Effector memory CD8-positive, alpha-beta T cell (primary cell): ENCODE measurements around the gene CXCR6.

Experiments used
- ATAC-seq: fragments of 150-1000 bp; cut with Tn5 transposase; replicated peaks from 2 replicates; pipeline ENCODE4 v1.10.0; 2021; ENCODE audit warnings: mild to moderate bottlenecking, moderate library complexity
- DNase-seq, 3 experiments: peaks; one replicate each; pipeline ENCODE4 v3.0.0; 2021
- H3K27ac Mint-ChIP-seq, 2 donors: one replicate each; pipeline ENCODE4 v1.8.0; 2022; ENCODE audit warnings: mild to moderate bottlenecking in 2 of 2, mixed read lengths in 2 of 2, moderate library complexity in 2 of 2
- H3K27me3 Mint-ChIP-seq, 2 donors: one replicate each; pipeline ENCODE4 v1.8.0; 2022; ENCODE audit warnings: mixed read lengths in 2 of 2
- H3K36me3 Mint-ChIP-seq: one replicate; pipeline ENCODE4 v1.8.0; 2022; ENCODE audit warnings: mild to moderate bottlenecking, moderate library complexity, mixed read lengths; ENCODE audit not compliant: insufficient read depth
- H3K4me1 Mint-ChIP-seq, 2 donors: one replicate each; pipeline ENCODE4 v1.8.0; 2022; ENCODE audit warnings: low read depth in 2 of 2, mixed read lengths in 2 of 2
- H3K4me3 Mint-ChIP-seq, 2 donors: one replicate each; pipeline ENCODE4 v1.8.0; 2022; ENCODE audit warnings: mild to moderate bottlenecking in 2 of 2, mixed read lengths in 2 of 2, moderate library complexity in 2 of 2
- H3K9me3 Mint-ChIP-seq, 2 donors: one replicate each; pipeline ENCODE4 v1.8.0; 2022; ENCODE audit warnings: mixed read lengths in 2 of 2

The CXCR6 gene

GRCh38 chr3:45946875-45947274 is 3.6 kb downstream of the CXCR6 start:
- Mint-ChIP-seq H3K27me3 (no peaks in the 10 kb centered on the region), H3K27ac (peak overlapping the region; percentile 86 to 92)

GRCh38 chr3:45947361-45947760 is 4.1 kb downstream of the CXCR6 start:
- H3K4me1 Mint-ChIP-seq: peaks cover 87 to 93% of the 10 kb centered on the region in 2 donors
- H3K4me3 Mint-ChIP-seq: peak overlapping the region; percentile 60 to 87
- ATAC-seq: no peak
- no peaks in the 10 kb centered on the region for H3K9me3 Mint-ChIP-seq
- H3K27me3 Mint-ChIP-seq: no peaks in the 10 kb centered on the region
- DNase-seq: no peak
- H3K27ac Mint-ChIP-seq: peak overlapping the region; percentile 86 to 92
- H3K36me3 Mint-ChIP-seq: peaks cover 75% of the 10 kb centered on the region

More at GRCh38 chr3:45946875-45947274, 3.6 kb downstream of the CXCR6 start:
- Mint-ChIP-seq H3K4me3 (peak overlapping the region; percentile 76 to 87), H3K36me3 (peaks cover 71% of the 10 kb centered on the region), H3K4me1 (peaks cover 88 to 93% of the 10 kb centered on the region in 2 donors), H3K9me3 (no peaks in the 10 kb centered on the region)
- no peak for DNase-seq
- no peak for ATAC-seq

- Mint-ChIP-seq H3K9me3 (no peaks in the 10 kb centered on the region), H3K4me3 (peak overlapping the region; percentile 47 to 87), H3K27me3 (no peaks in the 10 kb centered on the region), H3K36me3 (peaks cover 81% of the 10 kb centered on the region), H3K4me1 (peaks cover 87 to 92% of the 10 kb centered on the region in 2 donors), H3K27ac (peak overlapping the region; percentile 86 to 92)
- ATAC-seq (no peak), DNase-seq (no peak)
Measured at GRCh38 chr3:45948311-45948781, 5.1 kb downstream of the CXCR6 start.

- Mint-ChIP-seq H3K4me3 (peak overlapping the region; percentile 61 to 87), H3K4me1 (peaks cover 84 to 89% of the 10 kb centered on the region in 2 donors), H3K27ac (peak overlapping the region; percentile 86 to 92), H3K36me3 (peaks cover 87% of the 10 kb centered on the region), H3K27me3 (no peaks in the 10 kb centered on the region), H3K9me3 (no peaks in the 10 kb centered on the region)
- DNase-seq: no peak
- ATAC-seq: no peak
Measured at GRCh38 chr3:45948881-45949280, 5.6 kb downstream of the CXCR6 start.

GRCh38 chr3:45949432-45949831 is 6.2 kb downstream of the CXCR6 start:
- H3K27me3 Mint-ChIP-seq: no peaks in the 10 kb centered on the region
- ATAC-seq (no peak), DNase-seq (no peak)
- peak overlapping the region; percentile 86 to 92 for H3K27ac Mint-ChIP-seq
- peaks cover 88 to 91% of the 10 kb centered on the region in 2 donors for H3K4me1 Mint-ChIP-seq
- H3K9me3 Mint-ChIP-seq: no peaks in the 10 kb centered on the region
- peak overlapping the region; percentile 61 to 87 for H3K4me3 Mint-ChIP-seq
- peaks cover 92% of the 10 kb centered on the region for H3K36me3 Mint-ChIP-seq

- Mint-ChIP-seq H3K9me3 (no peaks in the 10 kb centered on the region), H3K36me3 (peaks cover 93% of the 10 kb centered on the region), H3K27me3 (no peaks in the 10 kb centered on the region), H3K27ac (peak overlapping the region; percentile 86 to 92), H3K4me3 (peak overlapping the region; percentile 61 to 87), H3K4me1 (peaks cover 86% of the 10 kb centered on the region in 2 donors)
- no peak for ATAC-seq
- DNase-seq: no peak
Measured at GRCh38 chr3:45950131-45950530, 6.9 kb downstream of the CXCR6 start.

- ATAC-seq (peak; percentile 90), DNase-seq (peak; percentile 58 to 67 (median 65))
- peak overlapping the region; percentile 61 to 87 for H3K4me3 Mint-ChIP-seq
- no peaks in the 10 kb centered on the region for H3K9me3 Mint-ChIP-seq
- peaks cover 78 to 83% of the 10 kb centered on the region in 2 donors for H3K4me1 Mint-ChIP-seq
- H3K27me3 Mint-ChIP-seq: no peaks in the 10 kb centered on the region
- peak overlapping the region; percentile 86 to 92 for H3K27ac Mint-ChIP-seq
- H3K36me3 Mint-ChIP-seq: peaks cover 91% of the 10 kb centered on the region
Measured at GRCh38 chr3:45950686-45951600, 7.7 kb downstream of the CXCR6 start.

- Mint-ChIP-seq H3K4me3 (peak overlapping the region; percentile 61 to 87), H3K36me3 (peaks cover 89% of the 10 kb centered on the region), H3K9me3 (no peaks in the 10 kb centered on the region), H3K27ac (peak overlapping the region; percentile 86 to 92), H3K4me1 (peaks cover 69 to 73% of the 10 kb centered on the region in 2 donors), H3K27me3 (no peaks in the 10 kb centered on the region)
- ATAC-seq (no peak), DNase-seq (no peak)
Measured at GRCh38 chr3:45951946-45952345, 8.7 kb downstream of the CXCR6 start.

- Mint-ChIP-seq H3K4me1 (peaks cover 70 to 71% of the 10 kb centered on the region in 2 donors), H3K9me3 (no peaks in the 10 kb centered on the region), H3K4me3 (peak overlapping the region; percentile 34 to 87), H3K36me3 (peaks cover 90% of the 10 kb centered on the region), H3K27me3 (no peaks in the 10 kb centered on the region), H3K27ac (peak overlapping the region; percentile 86 to 92)
- no peak for ATAC-seq
- no peak for DNase-seq
Measured at GRCh38 chr3:45952456-45952855, 9.2 kb downstream of the CXCR6 start.

- H3K4me1 Mint-ChIP-seq: peaks cover 72 to 73% of the 10 kb centered on the region in 2 donors
- DNase-seq (no peak), ATAC-seq (no peak)
- peak overlapping the region; percentile 86 to 92 for H3K27ac Mint-ChIP-seq
- no peaks in the 10 kb centered on the region for H3K27me3 Mint-ChIP-seq
- H3K36me3 Mint-ChIP-seq: peaks cover 87% of the 10 kb centered on the region
- no peaks in the 10 kb centered on the region for H3K9me3 Mint-ChIP-seq
- no peak overlapping the region for H3K4me3 Mint-ChIP-seq
Measured at GRCh38 chr3:45953536-45953935, 10.3 kb downstream of the CXCR6 start.

GRCh38 chr3:45954306-45954705 is 11.0 kb downstream of the CXCR6 start:
- Mint-ChIP-seq H3K27me3 (no peaks in the 10 kb centered on the region), H3K4me1 (peaks cover 72 to 73% of the 10 kb centered on the region in 2 donors), H3K9me3 (no peaks in the 10 kb centered on the region), H3K27ac (peak overlapping the region; percentile 31 to 92), H3K36me3 (peaks cover 90% of the 10 kb centered on the region), H3K4me3 (no peak overlapping the region)
- no peak for DNase-seq
- ATAC-seq: no peak

- DNase-seq (no peak), ATAC-seq (no peak)
- peak overlapping the region; percentile 31 to 72 for H3K27ac Mint-ChIP-seq
- peaks cover 68 to 71% of the 10 kb centered on the region in 2 donors for H3K4me1 Mint-ChIP-seq
- peaks cover 90% of the 10 kb centered on the region for H3K36me3 Mint-ChIP-seq
- H3K4me3 Mint-ChIP-seq: no peak overlapping the region
- H3K9me3 Mint-ChIP-seq: no peaks in the 10 kb centered on the region
- no peaks in the 10 kb centered on the region for H3K27me3 Mint-ChIP-seq
Measured at GRCh38 chr3:45955017-45955647, 11.9 kb downstream of the CXCR6 start.

- H3K4me3 Mint-ChIP-seq: peak overlapping the region in 1 of 2 donors; percentile 29
- peaks cover 65 to 68% of the 10 kb centered on the region in 2 donors for H3K4me1 Mint-ChIP-seq
- no peak for ATAC-seq
- peaks cover 89% of the 10 kb centered on the region for H3K36me3 Mint-ChIP-seq
- no peaks in the 10 kb centered on the region for H3K9me3 Mint-ChIP-seq
- no peak for DNase-seq
- no peaks in the 10 kb centered on the region for H3K27me3 Mint-ChIP-seq
- H3K27ac Mint-ChIP-seq: peak overlapping the region in 1 of 2 donors; percentile 72
Measured at GRCh38 chr3:45955706-45956105, 12.4 kb downstream of the CXCR6 start.
